NB4 (cell line): ENCODE measurements around the gene FCAMR.

Experiments used
- DNase-seq: peaks from one replicate; pipeline ENCODE4 v3.0.0; 2010; ENCODE audit warnings: low read depth
- H3K4me3 ChIP-seq: one replicate; pipeline ENCODE4 v1.5.1; 2011; ENCODE audit warnings: mild to moderate bottlenecking, low read depth, low read length, moderate library complexity
- MYC ChIP-seq: IDR thresholded peaks from 2 replicates; pipeline ENCODE4 v1.6.1; 2011; ENCODE audit warnings: low read depth, low read length
- POLR2A ChIP-seq: IDR thresholded peaks from 2 replicates; pipeline ENCODE4 v1.6.1; 2011; ENCODE audit warnings: mild to moderate bottlenecking; ENCODE audit not compliant: insufficient read length; ENCODE audit errors: extremely low read depth
- TF ChIP-seq, protein P1 (sequence below): IDR thresholded peaks from 2 replicates; pipeline ENCODE4 v1.6.1; 2011; ENCODE audit warnings: low read depth, low read length
- TF ChIP-seq, protein P2 (sequence below): IDR thresholded peaks from one replicate; pipeline ENCODE4 v1.5.1; 2012; ENCODE audit warnings: low read depth, low read length

The FCAMR gene

DNA sequence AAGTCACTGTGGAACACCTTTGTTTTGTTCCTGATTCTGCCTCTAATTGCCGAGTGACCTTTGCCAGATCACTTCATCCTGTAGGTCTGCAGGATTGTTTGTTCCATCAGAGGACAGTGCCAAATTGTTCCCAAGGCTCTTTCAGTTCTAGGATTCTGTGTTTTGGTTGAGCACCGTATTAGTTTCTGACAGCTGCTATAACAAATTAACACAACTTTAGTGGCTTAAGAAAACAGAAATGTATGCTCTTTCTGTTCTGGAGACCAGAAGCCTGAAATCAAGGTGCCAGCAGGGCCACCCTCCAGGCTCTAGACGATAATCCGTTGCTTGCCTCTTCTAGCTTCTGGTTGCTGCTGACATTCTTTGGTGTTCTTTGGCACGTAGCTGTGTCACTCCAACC, 20.6 kb downstream of the FCAMR start:
- TF ChIP-seq MYC (no peak), POLR2A (no peak)
- TF ChIP-seq, protein P1, sequence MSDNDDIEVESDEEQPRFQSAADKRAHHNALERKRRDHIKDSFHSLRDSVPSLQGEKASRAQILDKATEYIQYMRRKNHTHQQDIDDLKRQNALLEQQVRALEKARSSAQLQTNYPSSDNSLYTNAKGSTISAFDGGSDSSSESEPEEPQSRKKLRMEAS = no peak
- TF ChIP-seq, protein P2, sequence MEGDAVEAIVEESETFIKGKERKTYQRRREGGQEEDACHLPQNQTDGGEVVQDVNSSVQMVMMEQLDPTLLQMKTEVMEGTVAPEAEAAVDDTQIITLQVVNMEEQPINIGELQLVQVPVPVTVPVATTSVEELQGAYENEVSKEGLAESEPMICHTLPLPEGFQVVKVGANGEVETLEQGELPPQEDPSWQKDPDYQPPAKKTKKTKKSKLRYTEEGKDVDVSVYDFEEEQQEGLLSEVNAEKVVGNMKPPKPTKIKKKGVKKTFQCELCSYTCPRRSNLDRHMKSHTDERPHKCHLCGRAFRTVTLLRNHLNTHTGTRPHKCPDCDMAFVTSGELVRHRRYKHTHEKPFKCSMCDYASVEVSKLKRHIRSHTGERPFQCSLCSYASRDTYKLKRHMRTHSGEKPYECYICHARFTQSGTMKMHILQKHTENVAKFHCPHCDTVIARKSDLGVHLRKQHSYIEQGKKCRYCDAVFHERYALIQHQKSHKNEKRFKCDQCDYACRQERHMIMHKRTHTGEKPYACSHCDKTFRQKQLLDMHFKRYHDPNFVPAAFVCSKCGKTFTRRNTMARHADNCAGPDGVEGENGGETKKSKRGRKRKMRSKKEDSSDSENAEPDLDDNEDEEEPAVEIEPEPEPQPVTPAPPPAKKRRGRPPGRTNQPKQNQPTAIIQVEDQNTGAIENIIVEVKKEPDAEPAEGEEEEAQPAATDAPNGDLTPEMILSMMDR = no peak
- H3K4me3 ChIP-seq = no peak overlapping the region
- DNase-seq = no peak

DNA sequence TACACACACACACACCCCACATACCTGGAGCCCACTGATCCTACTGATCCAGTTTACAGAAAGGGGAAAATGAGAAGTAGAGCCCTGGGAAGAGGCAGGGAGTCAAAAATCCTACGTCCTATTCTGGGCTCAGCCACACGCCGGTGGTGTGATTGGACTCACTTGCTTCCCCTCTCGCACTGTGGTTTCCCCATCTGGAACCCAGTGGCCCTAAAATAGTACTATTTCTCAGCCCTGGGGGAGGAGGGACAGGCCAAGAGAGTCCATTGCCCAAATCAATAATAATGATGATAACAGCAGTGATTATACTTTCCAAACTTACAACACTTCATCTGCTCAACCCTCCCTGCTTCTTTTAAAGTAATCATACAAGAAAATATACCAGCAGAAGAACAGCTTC, 21.1 kb downstream of the FCAMR start:
- TF ChIP-seq POLR2A = no peak
- no peak for TF ChIP-seq MYC
- TF ChIP-seq, protein P2 = no peak
- TF ChIP-seq, protein P1 = no peak
- no peak overlapping the region for H3K4me3 ChIP-seq
- DNase-seq = no peak

DNA sequence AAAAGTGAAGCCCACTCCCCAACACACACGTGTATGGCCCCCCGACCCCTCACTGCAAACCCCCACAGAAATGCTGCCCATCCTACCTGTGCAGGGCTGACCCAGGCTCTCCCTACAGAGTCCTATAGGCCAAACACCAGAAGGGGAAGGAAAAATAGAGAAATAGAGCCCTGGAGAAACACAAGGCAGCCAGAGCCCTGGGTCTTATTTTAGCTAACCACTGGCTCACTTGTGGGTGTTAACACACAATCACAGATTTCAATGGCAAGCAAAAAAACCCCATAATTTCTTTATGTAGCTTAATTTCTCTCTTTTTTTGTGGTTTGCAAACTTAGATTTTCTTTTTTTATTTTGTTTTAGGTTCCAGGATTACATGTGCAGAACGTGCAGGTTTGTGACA, 23.0 kb downstream of the FCAMR start:
- no peak for TF ChIP-seq POLR2A
- TF ChIP-seq, protein P2 = no peak
- TF ChIP-seq, protein P1 = no peak
- no peak for TF ChIP-seq MYC
- no peak overlapping the region for H3K4me3 ChIP-seq
- DNase-seq = no peak

DNA sequence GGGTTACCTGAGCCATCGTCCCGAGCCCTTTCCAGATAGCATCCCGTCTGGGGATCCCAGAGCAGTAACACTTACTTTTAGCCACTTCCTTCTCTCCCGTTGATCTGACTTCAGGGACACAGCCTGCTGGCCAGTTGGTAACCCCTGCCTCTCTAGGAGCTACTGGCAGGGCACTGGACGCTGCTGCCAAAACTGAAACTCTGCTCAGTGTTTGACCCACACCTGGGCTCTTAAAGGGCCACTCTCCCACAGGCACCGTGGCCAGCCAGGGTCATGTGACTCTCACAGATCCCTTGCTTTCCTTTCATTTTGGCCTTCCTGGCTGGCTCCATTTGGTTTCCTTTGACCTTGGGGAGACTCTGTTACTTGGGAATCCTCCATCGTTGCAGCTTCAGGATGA, 24.0 kb downstream of the FCAMR start, which contains the start of gene PIGR:
Gene PIGR, minus strand, starts transcription at position 206 of the 400 bp plus-strand sequence. CDS start 5,935 bp downstream, outside the sequence.
- no peak for DNase-seq
- TF ChIP-seq MYC (no peak), POLR2A (no peak)
- TF ChIP-seq, protein P1 = no peak
- TF ChIP-seq, protein P2 = no peak

DNA sequence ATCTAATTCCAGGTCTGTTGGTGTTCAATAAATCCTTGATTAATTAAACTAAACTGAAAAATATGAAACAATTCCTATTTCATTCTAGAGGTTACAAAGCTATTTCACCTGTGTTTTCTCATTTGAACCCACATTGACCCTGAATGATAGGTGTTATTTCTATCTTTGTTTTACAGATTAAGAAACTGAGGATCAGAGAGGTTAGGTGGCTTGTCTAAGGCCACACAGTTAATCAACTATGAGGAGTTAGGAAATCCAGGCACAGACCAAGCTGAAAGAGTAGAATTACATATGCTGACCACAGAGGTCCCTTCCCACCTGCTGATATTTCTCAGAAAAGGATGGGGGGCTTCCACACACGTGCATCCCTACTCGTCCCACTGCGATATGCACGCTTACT, 24.5 kb downstream of the FCAMR start:
- no peak for DNase-seq
- no peak overlapping the region for H3K4me3 ChIP-seq
- TF ChIP-seq MYC (no peak), POLR2A (no peak)
- TF ChIP-seq, protein P2 = no peak
- TF ChIP-seq, protein P1 = no peak

More for the DNA sequence above, 24.0 kb downstream of the FCAMR start, which contains the start of gene PIGR:
- H3K4me3 ChIP-seq = no peak within 1 kb of the TSS

DNA sequence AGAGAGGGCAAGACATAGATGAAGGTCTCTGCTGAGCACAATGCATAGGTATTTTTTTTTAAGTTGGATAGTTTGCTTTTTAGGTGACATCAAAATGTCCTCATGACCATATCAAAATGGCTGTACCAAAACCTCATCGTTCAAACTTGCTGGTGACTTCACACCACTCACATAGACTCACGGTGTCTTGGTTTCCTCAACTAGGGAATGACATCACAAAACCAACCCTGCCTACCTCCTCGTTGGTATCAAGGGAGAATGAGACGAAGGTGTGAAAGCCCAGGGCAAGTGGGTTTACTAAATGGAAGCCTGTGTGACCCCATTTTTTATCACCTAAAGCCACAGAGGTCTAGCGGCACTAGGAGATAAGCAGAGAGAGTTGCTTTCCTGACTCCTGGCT, 25.6 kb downstream of the FCAMR start:
- H3K4me3 ChIP-seq = no peak overlapping the region
- no peak for TF ChIP-seq MYC
- TF ChIP-seq, protein P1 = no peak
- TF ChIP-seq POLR2A = no peak
- TF ChIP-seq, protein P2 = no peak
- no peak for DNase-seq
